Measurements from ENCODE around the gene MARK3.
"Not testable (repeated sequence)": the region's sequence is repeated elsewhere in the genome, so short reads cannot be mapped to it uniquely, and the experiment has no call there.

Gene MARK3

DNA sequence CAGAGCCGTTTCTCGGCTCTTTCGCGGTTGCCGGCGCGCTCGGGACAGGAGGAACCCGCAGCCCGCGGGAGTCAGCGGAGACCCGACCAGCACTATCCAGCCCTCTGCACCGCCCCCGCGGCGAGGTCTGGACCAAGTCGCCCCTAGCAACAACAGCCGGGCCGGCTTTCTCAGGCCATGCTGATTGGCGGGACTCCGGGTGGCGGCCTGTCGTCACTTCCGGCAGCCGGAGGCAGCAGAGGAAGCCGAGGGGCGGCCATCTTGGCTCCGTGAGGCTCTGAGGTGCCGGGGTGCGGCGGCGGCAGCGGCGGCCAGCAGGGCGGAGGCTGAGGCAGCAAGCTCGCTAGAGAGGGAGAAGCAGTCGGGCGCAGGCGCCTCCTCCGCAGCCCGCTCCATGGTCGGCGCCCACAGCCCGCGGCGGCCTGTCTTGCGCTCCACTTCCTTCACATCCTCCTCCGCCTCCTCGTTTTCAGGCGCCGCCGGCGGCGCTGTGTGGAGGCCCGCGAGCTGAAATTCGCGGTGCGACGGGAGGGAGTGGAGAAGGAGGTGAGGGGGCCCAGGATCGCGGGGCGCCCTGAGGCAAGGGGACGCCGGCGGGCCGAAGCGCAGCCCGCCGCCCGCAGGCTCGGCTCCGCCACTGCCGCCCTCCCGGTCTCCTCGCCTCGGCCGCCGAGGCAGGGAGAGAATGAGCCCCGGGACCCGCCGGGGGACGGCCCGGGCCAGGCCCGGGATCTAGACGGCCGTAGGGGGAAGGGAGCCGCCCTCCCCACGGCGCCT, at the start of gene MARK3:
Gene MARK3, plus strand, starts transcription at position 264 of the 777 bp plus-strand sequence. CDS start 615 bp downstream, outside the sequence.
- peak; percentile 98 for DNase-seq (ENCODE audit: low spot score)

DNA sequence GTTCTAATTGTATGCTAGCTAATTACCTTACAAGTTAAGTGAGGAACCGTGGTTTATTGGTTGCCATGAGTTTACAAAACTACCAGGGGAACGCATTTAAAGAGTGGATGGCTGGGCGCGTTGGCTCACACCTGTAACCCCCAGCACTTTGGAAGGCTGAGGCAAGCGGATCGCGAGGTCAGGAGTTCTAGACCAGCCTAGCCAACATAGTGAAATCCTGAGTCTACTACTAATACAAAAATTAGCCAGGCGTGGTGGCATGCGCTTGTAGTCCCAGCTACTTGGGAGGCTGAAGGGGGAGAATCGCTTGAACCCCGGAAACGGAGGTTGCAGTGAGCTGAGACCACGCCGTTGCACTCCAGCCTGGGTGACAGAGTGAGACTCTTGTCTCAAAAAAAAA, 49.0 kb upstream of the MARK3 start:
- DNase-seq (ENCODE audit: low spot score): no peak

DNA sequence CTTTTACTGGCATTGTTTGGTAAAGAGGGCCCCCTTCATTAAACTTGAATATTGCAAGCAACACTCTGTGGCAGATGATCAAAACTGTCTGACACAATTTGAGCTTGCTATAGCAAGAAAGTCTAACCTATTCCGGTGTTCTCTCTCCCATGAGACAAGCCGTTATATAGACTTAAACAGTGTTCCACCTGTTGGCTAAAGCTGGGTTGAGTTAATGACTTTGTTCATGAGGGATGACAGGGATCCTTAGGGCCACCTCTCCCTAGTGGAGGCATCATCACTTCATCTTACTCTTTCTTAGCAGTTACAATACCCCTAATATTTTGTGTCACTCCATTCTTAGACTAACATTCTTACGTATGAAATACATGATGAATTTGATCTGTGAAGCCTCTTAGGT, 47.4 kb upstream of the MARK3 start:
- no peak for DNase-seq (ENCODE audit: low spot score)

DNA sequence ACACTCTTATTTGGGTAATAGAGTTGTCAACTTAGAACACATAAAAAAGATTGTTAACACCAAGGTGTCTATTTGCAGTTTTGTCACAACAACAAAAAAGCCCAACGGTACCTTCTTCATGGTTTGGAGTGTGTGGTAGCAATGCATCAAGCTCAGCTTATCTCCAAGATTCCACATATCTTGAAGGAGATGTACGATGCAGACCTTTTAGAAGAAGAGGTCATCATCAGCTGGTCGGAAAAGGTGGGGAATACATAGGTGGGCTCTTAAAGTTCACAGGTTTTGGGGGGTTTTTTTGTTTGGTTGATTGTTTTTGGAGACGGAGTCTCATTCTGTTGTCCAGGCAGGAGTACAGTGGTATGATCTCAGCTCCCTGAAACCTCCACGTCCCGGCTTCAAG, 45.7 kb upstream of the MARK3 start:
- no peak for DNase-seq (ENCODE audit: low spot score)

DNA sequence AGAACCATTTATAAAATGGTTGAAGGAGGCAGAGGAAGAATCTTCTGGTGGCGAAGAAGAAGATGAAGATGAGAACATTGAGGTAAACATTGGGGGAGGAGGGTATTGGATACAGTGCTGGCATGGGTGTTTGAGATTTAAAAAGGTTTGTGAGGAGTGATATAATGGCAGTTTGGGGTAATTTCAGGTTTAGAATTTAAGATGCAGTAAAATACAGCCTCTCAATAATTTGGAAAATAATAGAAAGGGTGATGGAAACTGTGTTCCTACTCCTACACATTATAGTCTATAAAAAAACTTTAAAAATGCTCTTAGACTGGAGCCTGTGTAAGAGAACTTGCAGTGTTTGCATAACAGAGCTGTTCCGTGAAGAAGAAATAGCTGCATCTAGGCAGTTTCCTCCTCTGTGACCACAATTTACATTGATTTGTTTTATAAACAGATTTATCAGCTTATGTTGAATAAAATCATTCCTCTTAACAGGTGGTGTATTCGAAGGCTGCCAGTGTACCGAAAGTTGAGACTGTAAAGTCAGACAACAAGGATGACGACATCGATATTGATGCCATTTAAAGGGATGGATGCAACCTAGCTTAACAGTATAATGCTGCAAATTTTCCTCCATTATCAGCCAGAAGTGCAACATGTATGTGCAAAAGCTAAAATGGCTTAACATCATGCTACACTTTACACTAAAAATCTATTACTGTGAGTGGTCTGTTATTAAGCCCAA, 44.6 kb upstream of the MARK3 start:
- DNase-seq (ENCODE audit: low spot score): no peak

DNA sequence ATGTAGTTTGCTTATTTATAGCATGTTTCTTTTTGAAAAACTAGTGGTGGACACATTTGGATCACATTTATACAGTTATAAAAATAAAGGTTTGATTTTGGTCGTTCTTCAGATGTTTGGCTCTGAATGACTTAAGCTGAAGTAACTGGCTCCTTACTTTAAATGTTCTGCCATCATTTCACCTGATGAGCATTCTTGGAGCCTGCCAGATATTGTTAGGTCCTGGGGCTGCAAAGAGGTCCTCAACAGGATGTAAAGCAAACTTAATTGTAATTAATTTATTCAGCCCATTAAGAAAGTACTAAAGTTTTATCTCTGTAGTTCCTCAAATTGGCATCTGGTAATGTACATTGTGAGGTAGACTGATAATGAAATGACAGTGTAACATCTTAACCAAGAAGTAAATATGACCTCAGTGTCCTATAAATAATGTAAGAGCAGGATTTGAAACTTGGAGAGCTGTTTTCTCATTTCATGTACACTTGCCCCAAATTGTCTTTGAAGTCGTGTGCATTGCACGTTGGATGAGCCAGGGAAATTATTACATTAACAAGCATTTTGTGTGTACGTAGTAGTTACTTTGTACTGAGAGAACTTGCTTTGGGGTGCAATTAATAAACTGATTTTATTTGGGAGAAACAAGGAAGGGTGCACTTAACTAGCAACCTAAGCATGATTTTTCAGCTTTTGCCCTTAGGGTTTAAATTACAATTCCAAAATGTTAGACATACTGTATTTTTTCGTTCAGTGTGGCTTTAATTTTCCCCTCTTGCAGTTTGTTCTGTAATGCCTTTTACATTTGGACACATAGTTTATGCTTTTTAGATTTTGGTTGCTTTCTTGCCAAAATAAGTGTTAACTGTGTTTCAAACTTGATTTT, 43.7 kb upstream of the MARK3 start:
- no peak for DNase-seq (ENCODE audit: low spot score)

DNA sequence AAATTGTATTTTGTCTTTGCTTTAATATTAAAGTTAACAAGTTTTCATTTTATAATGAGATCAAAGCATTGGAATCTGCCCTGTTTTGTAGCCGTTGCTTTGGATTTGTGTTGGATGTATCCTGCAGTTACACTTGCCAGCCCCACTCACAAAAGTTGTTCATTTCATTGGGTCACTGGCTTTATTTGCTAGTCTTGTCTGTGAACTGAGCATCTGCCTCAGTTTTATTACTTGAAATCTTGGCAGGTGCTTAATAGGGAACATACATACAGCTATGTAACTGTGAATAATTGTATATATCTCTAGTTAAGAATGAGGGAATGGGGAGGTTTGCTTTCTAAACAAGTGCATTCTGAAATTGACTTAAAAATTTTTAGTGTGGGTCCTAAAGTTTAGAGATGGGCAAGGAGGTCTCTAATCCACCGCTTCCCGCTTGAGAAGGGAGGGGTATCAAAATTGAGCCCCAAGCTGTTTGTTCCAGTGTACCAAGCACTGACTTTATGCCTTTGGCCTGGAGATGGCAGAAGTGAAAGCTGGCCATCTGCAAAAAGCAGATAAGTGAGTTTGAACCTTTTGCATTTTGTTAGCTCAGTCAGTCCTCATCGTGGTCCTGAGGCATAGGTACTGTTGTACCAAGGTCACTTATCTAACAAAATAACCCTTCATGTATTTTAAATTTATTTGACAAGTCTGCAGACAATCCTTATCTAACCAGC, 41.9 kb upstream of the MARK3 start:
- DNase-seq (ENCODE audit: low spot score): no peak

DNA sequence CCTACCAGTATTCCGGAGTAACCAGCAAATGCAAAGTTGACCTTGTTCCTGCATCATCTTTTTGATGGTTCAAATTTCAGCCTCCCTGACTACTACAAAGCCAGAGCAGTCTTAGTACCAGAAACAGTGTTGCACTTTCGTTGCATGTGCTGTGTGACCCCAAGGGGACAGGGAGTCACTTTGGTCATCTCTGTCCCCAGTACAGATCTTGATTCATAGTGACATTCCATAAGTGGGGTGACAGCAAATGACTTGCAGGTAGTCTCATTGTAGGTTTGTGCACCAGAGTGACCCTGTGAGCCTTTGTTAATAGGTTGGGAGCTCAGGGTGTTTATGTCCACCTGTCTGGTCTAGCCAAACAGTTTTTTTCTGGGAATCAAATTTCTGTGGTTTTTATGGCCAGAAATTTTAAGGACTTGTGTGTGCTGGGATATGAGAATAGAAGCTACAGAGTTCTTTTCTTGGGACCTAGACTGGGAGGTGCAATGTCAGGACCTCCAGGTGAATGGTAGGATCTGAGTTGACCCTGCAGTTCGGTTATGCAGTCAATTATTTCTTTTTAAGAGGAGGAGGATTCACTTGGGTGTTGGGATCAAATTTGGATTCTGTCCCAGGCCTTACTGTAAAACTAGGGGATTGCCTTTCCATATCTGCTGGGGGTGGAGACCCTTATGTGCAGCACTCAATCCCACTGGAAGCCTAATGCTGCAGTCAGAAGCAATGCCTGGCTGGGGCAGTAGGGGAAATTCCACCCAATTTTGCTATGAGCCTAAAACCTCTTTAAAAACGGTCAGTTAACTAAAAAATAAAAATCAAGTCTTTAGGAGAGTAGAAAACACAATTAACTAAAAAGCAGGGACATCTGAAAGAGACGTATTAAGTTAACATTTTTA, 41.1 kb upstream of the MARK3 start:
- no peak for DNase-seq (ENCODE audit: low spot score)

DNA sequence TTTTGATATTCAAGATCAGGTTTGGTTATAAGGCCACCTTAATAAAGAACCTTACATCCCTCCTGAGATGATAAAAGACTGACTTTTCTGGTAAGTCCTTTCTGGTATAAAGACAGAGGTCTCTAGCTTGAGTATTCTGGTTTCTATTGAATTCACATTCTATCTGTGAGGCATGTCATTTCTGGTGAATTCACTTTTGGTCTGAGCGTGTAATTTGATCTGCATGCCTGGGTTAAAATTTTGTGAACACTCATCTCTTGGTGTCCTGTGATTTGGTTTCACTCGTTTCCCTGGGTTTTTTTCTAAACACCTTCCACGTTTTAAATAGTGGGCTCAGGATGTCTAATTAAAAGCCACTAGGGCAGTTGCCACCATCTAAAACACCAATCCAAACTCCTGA, 38.9 kb upstream of the MARK3 start:
- DNase-seq (ENCODE audit: low spot score): no peak

DNA sequence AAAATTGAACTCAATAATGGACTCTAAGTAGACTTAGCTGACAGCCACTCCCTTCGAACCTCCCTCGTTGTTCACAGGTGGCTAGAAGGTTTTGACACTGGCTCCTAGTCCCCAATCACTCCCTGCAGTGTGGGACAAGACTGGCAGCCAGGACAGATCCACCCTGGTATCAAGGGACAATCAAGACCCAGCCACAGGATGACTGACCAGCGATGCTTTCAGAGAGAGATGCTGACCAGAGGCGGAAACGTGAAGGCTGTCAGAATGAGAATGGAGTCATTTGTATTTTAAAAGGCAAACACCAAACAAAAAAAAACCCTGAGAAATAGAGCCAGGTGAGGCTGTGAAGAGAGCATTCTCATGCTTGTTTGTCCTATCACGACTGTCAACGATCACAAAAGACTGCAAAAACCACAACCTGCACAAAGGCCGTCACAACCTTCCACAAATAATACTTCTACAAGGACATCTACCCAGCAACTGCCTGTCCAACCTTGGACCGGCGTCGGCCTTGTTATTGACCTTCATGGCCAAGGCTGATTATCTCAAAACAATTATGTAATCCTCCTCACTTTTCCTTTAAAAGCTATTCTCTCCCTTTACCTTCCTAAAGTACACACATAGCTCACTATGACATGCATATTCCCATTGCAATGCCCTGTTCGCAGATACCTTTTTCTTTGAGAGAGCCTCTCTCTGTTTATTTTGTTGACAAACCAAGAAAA, 38.0 kb upstream of the MARK3 start:
- DNase-seq (ENCODE audit: low spot score): no peak

DNA sequence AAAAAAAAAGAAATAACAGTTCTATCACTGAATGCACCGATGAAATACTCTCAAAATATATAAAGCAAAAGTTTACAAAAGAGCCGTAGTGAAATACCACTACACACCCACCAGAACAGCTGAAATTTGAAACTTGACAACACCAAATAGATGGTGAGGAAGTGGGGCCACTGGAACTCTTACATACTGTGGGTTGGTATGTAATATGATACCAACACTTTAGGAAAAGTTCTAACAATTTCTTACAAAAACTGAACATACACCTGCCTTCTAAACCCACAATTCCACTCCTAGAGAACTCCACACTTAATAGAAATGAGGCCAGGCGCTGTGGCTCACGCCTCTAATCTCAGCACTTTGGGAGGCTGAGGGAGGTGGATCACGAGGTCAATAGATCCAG, 37.1 kb upstream of the MARK3 start:
- DNase-seq (ENCODE audit: low spot score): no peak

DNA sequence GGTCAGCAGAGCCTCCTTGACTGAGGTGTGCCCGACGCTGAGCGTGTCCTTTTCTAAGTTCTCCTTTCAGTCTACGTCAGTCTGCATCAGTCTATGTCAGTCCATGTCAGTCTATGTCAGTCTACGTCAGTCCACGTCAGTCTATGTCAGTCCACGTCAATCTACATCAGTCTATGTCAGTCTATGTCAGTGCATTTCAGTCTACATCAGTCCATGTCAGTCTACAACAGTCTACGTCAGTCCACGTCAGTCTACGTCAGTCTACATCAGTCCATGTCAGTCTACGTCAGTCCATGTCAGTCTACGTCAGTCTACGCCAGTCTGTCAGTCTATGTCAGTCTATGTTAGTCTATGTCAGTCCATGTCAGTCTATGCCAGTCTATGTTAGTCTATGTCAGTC, 35.2 kb upstream of the MARK3 start:
- no peak for DNase-seq (ENCODE audit: low spot score)

DNA sequence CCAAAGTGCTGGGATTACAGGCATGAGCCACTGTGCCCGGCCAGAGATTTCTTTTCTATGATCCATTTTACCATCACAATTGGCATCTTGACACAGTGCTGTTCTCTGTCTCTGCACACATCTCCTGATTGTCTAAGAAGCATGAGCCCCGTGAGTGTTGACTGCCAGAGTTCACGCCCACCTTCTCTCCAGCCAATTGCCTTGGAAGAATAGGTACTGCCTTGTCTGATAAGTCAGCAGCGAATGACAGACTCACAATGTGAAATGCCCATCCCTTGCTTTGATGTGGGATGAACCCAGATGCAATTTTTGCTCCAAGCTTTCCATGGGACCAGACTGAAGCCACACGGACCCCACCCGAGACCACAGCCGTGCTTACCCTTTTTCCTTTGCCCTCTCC, 31.9 kb upstream of the MARK3 start:
- DNase-seq (ENCODE audit: low spot score): no peak

DNA sequence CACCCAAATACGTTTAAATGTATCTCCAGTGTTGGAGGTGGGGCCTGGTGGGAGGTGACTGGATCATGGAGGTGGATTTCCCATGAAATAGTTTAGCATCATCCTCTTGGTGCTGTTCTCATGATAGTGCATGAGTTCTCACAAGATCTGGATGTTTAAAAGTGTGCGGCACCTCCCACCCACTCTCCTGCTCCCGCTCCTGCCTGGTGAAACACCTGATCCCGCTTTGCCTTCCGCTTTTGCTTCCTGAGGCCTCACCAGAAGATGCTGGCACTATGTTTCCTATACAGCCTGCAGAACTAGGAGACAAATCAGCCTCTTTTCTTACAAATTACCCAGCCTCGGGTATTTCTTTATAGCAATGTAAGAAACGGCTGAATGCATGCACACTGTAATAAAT, 31.1 kb upstream of the MARK3 start:
- no peak for DNase-seq (ENCODE audit: low spot score)

DNA sequence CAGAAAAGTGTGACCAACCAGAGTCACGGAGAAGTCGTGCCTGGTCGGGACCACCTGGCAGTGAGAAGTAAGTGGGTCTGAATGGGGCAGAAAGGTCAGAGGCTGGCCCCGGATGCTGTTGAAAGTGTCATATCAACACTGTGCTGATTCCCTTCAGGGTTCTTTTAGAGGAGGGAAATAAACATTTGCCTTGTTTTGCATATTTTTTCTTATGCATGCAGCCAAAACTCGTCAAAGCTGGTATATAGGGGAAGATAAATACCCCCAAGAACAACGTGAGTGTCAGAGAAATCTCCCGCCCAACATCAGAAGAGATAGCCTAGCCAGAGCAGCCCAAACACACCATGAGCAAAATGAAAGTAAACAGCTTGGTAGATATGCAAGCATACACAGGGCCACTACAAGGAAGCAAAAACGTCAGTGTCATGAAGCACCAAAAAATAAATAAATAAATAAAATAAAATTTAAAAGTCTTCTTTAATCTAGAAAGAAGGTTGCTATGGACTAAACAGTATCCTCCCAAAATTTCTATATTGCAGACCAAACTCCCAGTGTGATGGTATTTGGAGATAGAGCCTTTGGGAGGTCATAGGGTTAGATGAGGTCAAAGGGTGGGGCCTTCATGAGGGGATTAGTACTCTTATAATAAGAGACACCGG, 29.1 kb upstream of the MARK3 start:
- DNase-seq (ENCODE audit: low spot score): no peak

DNA sequence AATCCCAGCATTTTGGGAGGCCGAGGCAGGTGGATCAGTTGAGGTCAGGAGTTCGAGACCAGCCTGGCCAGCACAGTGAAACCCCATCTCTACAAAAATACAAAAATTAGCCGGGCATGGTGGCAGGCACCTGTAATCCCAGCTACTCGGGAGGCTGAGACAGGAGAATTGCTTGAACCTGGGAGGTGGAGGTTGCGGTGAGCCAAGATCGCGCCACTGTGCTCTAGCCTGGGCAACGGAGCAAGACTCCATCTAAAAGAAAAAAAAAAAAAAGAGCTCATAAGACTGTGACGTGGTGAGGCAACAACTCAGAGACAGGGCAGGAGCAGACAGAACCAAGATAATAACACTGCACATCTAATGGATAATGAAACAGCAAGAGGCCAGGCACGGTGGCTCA, 27.7 kb upstream of the MARK3 start:
- not testable (repeated sequence) for DNase-seq (ENCODE audit: low spot score)

DNA sequence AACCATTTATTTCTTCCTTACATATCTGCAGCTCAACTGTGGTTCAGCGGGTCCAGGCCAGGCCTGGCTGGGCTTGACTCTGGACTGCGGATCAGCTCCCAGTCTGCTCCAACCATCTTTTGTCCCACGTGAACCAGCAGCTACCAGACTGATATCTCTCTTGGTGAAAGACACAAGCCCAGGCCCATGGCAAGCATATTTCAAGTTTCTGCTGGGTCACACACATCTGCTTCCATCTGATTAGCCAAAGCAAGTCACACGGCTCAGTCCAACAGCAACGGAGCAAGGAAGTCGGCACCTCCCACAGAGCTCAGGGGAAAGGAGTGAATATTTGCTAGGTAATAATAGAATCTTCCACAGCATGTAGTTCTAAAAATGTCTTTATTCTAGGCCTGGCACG, 24.7 kb upstream of the MARK3 start:
- no peak for DNase-seq (ENCODE audit: low spot score)

DNA sequence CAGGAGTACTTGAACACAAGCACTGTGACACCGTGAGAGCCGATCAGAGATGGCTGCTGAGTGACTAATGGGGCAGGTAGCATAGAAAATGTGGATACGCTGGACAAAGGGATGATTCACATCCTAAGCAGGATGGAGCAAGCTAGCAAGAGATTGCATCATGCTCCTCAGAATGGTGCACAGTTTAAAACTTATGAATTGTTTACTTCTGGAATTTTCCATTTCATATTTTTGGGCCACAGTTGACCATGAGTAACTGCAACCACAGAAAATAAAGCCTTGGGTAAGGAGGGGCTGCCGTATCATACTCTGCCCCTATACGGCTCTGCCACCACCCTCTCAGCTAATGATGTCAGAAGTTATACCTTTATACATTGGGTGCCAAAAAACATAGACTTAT, 23.3 kb upstream of the MARK3 start:
- no peak for DNase-seq (ENCODE audit: low spot score)

DNA sequence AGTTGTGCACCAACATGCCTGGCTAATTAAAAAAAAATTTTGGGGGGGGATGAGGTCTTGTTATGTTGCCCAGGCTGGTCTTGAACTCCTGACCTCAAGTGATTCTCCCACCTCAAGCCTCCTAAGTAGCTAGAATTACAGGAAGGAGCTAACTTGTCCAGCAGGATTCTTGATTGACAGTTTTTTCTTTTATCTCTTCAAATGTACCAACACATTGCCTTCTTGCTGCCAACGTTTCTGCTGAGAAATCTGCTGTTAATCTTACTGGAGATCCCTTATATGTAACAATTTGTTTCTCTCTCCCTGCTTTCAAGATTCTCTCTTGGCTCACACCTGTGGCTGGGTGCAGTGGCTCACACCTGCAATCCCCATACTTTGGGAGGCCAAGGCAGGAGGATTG, 22.4 kb upstream of the MARK3 start:
- DNase-seq (ENCODE audit: low spot score): no peak

DNA sequence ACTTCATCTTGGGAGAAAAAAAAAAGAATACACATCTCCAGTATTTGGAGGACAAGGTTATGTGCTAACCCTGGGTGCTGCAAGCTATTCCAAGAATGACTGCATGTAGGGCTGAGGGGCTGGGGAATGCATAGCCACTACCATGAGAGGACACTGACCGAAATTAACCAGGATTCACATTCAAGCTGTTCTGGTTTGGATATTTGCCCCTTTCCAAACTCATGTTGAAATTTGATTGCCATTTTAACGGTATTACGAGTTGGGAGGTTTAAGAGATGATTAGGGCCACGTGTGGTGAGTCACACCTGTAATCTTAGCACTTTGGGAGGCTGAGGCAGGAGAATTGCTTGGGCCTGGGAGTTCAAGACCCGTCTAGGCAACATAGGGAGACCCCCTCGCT, 18.5 kb upstream of the MARK3 start:
- no peak for DNase-seq (ENCODE audit: low spot score)
